NCI-H187 treated with DMSO at 0.1 percent for 48 hours (cell line): Measurements from ENCODE around the gene SH2D5.

Source experiments
- DNase-seq: peaks from one replicate; lab custom pipeline; 2025; lab: John Stamatoyannopoulos, UW

The SH2D5 gene

GRCh38 chr1:20732588-20733359 is at the start of gene SH2D5:
Gene SH2D5 (minus strand): TSS chr1:20732703. CDS start chr1:20728044, 4,659 bp downstream.
- DNase-seq, result no peak

GRCh38 chr1:20775700-20776099 is 43.2 kb upstream of the SH2D5 start:
- DNase-seq, result no peak

- no peak for DNase-seq
These were observed 39.3 kb upstream of the SH2D5 start for GRCh38 chr1:20771780-20772179.

GRCh38 chr1:20770314-20771087 is 38.0 kb upstream of the SH2D5 start:
- no peak for DNase-seq

GRCh38 chr1:20767271-20767670 is 34.8 kb upstream of the SH2D5 start:
- DNase-seq, result no peak

GRCh38 chr1:20763417-20763816 is 30.9 kb upstream of the SH2D5 start:
- DNase-seq, result no peak

- DNase-seq, result no peak
These were observed 27.8 kb upstream of the SH2D5 start for GRCh38 chr1:20760322-20760721.

GRCh38 chr1:20753589-20753988 is 21.1 kb upstream of the SH2D5 start:
- no peak for DNase-seq

GRCh38 chr1:20751462-20751990 is 19.0 kb upstream of the SH2D5 start:
- no peak for DNase-seq

- DNase-seq, result no peak
These were observed 10.2 kb upstream of the SH2D5 start for GRCh38 chr1:20742671-20743070.

GRCh38 chr1:20740781-20741180 is 8.3 kb upstream of the SH2D5 start:
- DNase-seq, result no peak

- no peak for DNase-seq
These were observed 6.7 kb upstream of the SH2D5 start for GRCh38 chr1:20739225-20739624.

GRCh38 chr1:20735581-20736111 is 3.1 kb upstream of the SH2D5 start:
- DNase-seq, result no peak

- no peak for DNase-seq
These were observed 965 bp upstream of the SH2D5 start for GRCh38 chr1:20733360-20733975.

GRCh38 chr1:20732071-20732587 is 374 bp downstream of the SH2D5 start:
- DNase-seq, result no peak

- DNase-seq, result no peak
These were observed 1.2 kb downstream of the SH2D5 start for GRCh38 chr1:20731057-20731991.

- DNase-seq, result no peak
These were observed 1.8 kb downstream of the SH2D5 start for GRCh38 chr1:20730690-20731056.

- DNase-seq, result no peak
These were observed 2.4 kb downstream of the SH2D5 start for GRCh38 chr1:20729990-20730689.

GRCh38 chr1:20729155-20729931 is 3.2 kb downstream of the SH2D5 start:
- no peak for DNase-seq
